Left kidney (tissue), 2 donors: ENCODE measurements around the gene OR2Y1. TPM values are rescaled to one million over a fixed set of nuclear protein-coding genes. Genes with fewer than 3 reads are reported as not detected.
"Not testable (repeated sequence)": the region's sequence is repeated elsewhere in the genome, so short reads cannot be mapped to it uniquely, and the experiment has no call there.

Source experiments
- DNase-seq: peaks from one replicate; pipeline ENCODE4 v3.0.0-alpha.2; 2013
- polyA plus RNA-seq: library from polyadenylated mRNA; unstranded; fragments of 120-200 nt; gene quantifications from one replicate; pipeline ENCODE4 v1.2.1, GENCODE V29; 2013; ENCODE audit not compliant: insufficient read length

Gene OR2Y1
- polyA plus RNA-seq, 1 donor, result not detected

GRCh38 chr5:180740953-180741352 lies 1.1 kb upstream of the OR2Y1 start:
- not testable (repeated sequence) for DNase-seq

DNA sequence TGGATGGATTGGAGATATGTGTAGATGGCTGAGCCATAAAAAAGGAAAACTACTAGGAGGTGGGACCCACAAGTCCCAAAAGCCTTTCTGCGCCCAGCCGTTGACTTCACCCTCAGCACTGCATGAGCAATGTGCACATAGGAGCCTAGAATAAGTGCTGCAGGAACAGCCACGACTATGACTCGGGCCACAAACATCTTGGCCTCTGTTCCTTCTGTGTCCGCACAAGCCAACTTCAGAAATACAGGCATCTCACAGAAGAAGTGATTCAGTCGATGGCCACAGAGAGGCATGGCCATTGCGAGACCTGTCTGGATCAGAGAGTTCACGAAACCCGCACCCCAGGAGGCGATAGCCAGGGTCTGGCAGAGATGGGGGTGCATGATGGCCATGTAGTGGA lies 587 bp downstream of the OR2Y1 start:
- DNase-seq, result no peak

- peak; percentile 5 for DNase-seq
These were observed 3.3 kb downstream of the OR2Y1 start for GRCh38 chr5:180736536-180736935.

- no peak for DNase-seq
These were observed 14.9 kb downstream of the OR2Y1 start for GRCh38 chr5:180724944-180725343.

GRCh38 chr5:180723936-180724335 lies 15.9 kb downstream of the OR2Y1 start:
- DNase-seq, result no peak

DNA sequence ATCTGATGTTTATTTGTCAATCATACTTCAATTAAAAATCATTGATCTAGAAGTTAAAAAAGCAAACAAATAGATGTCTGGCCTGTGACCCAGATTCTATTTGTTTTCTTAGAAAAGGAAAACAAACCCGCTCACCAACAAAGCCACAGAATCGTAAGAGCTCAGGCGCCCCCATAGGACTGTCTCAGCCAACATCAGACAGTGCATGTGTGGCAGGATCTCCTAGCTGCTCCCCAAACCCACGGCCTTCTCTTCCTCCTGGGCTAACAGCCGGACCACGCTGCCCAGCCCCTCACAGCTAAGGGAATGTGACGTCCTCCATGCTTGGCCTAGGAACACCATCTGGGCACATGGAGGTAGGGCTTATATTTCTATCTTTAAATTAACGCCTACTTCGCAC lies 19.4 kb downstream of the OR2Y1 start:
- no peak for DNase-seq

- DNase-seq, result no peak
These were observed 20.1 kb downstream of the OR2Y1 start for GRCh38 chr5:180719781-180720180.

DNA sequence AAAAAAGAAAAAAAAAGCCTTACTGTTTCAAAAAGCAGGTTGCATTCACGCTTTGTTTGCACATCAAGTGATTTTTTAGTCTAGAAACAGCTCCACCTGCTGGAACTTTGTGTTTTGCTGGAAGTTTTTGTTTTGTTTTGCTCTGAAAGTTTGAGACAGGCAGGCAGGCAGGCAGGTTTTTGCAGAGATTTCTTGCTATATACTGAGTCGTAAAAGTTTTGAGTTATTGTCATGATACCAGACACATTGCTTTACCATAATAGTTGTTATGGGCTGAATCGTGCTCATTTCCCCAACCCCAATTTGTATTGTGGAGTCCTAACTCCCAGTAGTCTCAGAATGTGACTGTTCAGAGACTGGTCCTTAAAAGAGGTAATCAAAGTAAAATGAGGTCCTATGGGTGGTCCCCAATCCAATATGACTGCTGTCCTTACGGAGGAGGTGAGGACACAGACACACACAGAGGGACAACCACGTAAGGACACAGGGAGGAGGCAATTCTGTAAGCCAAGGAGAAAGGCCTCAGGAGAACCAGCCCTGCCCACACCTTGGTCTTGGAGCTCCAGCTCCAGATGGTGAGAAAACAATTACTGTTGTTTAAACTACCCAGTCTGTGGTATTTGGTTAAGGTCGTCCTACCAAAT lies 20.9 kb downstream of the OR2Y1 start:
- peak; percentile 70 for DNase-seq

DNA sequence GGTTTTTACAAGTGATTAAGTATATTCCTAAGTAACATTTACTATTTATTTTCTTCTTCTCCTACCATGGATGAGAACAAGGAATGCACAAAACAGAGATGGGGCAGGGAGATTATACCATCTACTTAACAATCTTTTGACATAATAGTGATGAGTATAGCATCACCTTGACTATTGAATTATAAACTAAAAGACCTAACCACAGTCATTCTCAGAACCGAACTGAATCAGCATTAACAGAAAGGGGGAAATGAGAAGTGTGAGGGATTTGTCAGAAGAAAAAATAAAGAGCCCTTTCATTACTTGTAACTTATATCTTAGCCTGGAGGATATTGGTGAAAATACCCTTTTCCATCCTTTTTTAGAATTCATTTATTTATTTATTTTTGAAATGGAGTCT lies 21.9 kb downstream of the OR2Y1 start:
- no peak for DNase-seq

- DNase-seq, result no peak
These were observed 35.5 kb downstream of the OR2Y1 start for GRCh38 chr5:180704362-180704761.

DNA sequence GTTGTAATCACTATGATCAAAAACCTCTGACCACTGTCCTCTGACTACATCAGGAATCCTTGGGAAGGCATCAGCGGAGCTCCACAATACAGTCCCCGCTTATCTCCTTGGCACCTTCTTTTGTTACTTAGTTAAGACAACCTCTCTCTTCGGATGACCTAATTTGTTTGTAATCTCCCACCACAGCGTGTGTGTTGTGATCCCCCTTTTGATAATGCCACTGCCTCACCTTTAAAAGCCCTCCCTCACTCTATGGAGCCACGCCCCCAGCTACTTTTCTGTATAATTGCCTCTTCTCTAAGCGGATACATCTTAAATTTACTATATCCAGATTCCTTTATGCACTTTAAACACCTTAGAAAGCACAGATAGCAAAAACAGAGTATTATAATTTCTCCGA lies 35.9 kb downstream of the OR2Y1 start:
- DNase-seq, result no peak

DNA sequence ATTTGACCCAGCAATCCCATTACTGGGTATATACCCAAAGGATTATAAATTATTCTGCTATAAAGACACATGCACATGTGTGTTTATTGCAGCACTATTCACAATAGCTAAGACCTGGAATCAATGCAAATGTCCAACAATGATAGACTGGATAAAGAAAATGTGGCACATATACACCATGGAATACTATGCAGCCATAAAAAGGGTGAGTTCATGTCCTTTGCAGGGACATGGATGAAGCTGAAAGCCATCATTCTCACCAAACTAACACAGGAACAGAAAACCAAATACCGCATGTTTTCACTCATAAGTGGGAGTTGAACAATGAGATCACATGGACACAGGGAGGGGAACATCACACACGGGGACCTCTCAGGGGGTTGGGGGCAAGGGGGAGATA lies 36.5 kb downstream of the OR2Y1 start:
- DNase-seq, result not testable (repeated sequence)

DNA sequence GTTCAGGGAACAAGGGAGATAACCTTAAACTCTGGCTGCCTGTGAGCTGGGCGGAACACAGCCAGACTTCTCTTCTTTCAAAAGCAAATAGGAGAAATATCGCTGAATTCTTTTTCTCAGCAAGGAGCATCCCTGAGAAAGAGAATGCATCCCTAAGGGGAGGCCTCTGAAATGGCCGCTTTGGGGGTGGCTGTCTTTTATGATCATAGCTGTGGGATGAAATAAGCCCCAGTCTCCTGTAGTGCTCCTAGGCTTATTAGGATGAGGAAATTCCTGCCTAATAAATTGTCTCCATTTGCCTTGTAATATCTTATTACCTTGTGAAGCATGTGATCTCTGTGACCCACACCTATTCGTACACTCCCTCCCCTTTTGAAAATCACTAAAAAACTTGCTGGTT lies 39.4 kb downstream of the OR2Y1 start:
- not testable (repeated sequence) for DNase-seq

- DNase-seq, result no peak
These were observed 40.8 kb downstream of the OR2Y1 start for GRCh38 chr5:180699042-180699441.

DNA sequence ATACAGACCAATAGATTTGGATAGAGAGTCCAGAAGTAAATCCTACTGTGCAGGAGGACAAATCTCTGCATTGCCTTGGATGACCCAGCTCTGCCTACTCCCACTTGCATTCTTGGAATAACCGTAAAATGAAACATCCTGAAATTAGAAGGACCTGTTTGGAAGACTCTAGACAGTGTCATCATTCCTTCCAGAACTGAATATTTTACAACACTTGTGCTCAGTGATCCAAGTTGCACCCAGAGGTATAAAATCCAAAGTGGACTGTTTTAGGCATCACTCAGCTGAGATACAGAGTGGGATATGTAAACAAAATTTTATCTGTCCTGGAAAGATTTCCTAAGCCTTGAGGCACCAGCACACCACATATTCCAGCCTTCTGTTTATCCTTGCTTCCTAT lies 43.7 kb downstream of the OR2Y1 start:
- no peak for DNase-seq

DNA sequence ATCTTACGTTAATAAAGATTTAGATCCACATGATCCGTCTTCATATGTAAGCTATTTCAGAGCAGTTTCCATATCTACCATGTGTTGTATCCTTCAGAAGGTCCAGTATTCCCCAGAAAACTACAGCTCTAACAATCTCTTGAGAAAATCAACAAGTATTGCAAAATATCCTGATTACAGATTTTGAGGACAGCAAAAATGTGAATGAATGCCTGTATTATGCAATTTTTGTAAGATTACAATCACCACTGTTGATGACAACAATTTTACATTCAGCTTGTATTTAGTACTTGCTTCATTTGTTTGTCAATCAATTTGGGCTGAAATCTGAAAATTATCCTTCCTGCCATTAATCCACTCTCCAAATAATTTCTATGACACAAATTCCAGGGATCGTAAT lies 47.4 kb downstream of the OR2Y1 start:
- DNase-seq, result no peak

- DNase-seq, result no peak
These were observed 48.8 kb downstream of the OR2Y1 start for GRCh38 chr5:180691046-180691445.

- no peak for DNase-seq
These were observed 49.3 kb downstream of the OR2Y1 start for GRCh38 chr5:180690562-180690961.

GRCh38 chr5:180689775-180690174 lies 50.1 kb downstream of the OR2Y1 start:
- DNase-seq, result no peak

Other genes starting within 250 kb of the OR2Y1 start
- 74.4 TPM for gene CNOT6, start 245.7 kb downstream of the OR2Y1 start, polyA plus RNA-seq
- gene SCGB3A1, start 148.6 kb downstream of the OR2Y1 start, polyA plus RNA-seq, result not detected
- gene FLT4, start 90.5 kb downstream of the OR2Y1 start, polyA plus RNA-seq, result 23.6 TPM
- 67.5 TPM for gene MGAT1, start 62.7 kb upstream of the OR2Y1 start, polyA plus RNA-seq
- gene ZFP62, start 121.2 kb upstream of the OR2Y1 start, polyA plus RNA-seq, result 74.6 TPM
- gene BTNL8, start 159.1 kb upstream of the OR2Y1 start, polyA plus RNA-seq, result 0.65 TPM
- not detected for gene BTNL3, start 248.8 kb upstream of the OR2Y1 start, polyA plus RNA-seq